ENCODE data around the gene BSND.

BSND gene

GRCh38 chr1:55052221-55053142 is 53.7 kb downstream of the BSND start:
- H2AFZ ChIP-seq (ENCODE audit: low read depth, low read length) = no peak overlapping the region
- peaks cover 5% of the 10 kb centered on the region for H3K27me3 ChIP-seq (ENCODE audit: insufficient read depth, low read length)
- H3K36me3 ChIP-seq (ENCODE audit: insufficient read depth, low read length) = no peaks in the 10 kb centered on the region
- no peak overlapping the region for H3K4me3 ChIP-seq (ENCODE audit: low read length)
- no peaks in the 10 kb centered on the region for H3K4me1 ChIP-seq (ENCODE audit: insufficient read depth, low read length)
- H3K9me3 ChIP-seq (ENCODE audit: low read length) = no peaks in the 10 kb centered on the region

- H2AFZ ChIP-seq (ENCODE audit: low read depth, low read length) = no peak overlapping the region
- no peaks in the 10 kb centered on the region for H3K4me1 ChIP-seq (ENCODE audit: insufficient read depth, low read length)
- no peak overlapping the region for H3K4me3 ChIP-seq (ENCODE audit: low read length)
- no peaks in the 10 kb centered on the region for H3K27me3 ChIP-seq (ENCODE audit: insufficient read depth, low read length)
- H3K9me3 ChIP-seq (ENCODE audit: low read length) = no peaks in the 10 kb centered on the region
- H3K36me3 ChIP-seq (ENCODE audit: insufficient read depth, low read length) = no peaks in the 10 kb centered on the region
Observed at GRCh38 chr1:55053265-55053954, 54.7 kb downstream of the BSND start.

- Histone ChIP-seq H3K4me1 (ENCODE audit: insufficient read depth, low read length) (no peaks in the 10 kb centered on the region), H3K4me3 (ENCODE audit: low read length) (no peak overlapping the region), H3K36me3 (ENCODE audit: insufficient read depth, low read length) (no peaks in the 10 kb centered on the region), H3K27me3 (ENCODE audit: insufficient read depth, low read length) (no peaks in the 10 kb centered on the region), H3K9me3 (ENCODE audit: low read length) (no peaks in the 10 kb centered on the region), H2AFZ (ENCODE audit: low read depth, low read length) (no peak overlapping the region)
Observed at GRCh38 chr1:55054396-55054795, 55.7 kb downstream of the BSND start.

- no peaks in the 10 kb centered on the region for H3K9me3 ChIP-seq (ENCODE audit: low read length)
- H2AFZ ChIP-seq (ENCODE audit: low read depth, low read length) = no peak overlapping the region
- no peaks in the 10 kb centered on the region for H3K36me3 ChIP-seq (ENCODE audit: insufficient read depth, low read length)
- H3K27me3 ChIP-seq (ENCODE audit: insufficient read depth, low read length) = no peaks in the 10 kb centered on the region
- no peaks in the 10 kb centered on the region for H3K4me1 ChIP-seq (ENCODE audit: insufficient read depth, low read length)
- no peak overlapping the region for H3K4me3 ChIP-seq (ENCODE audit: low read length)
Observed at GRCh38 chr1:55055084-55055882, 56.5 kb downstream of the BSND start.

- no peaks in the 10 kb centered on the region for H3K4me1 ChIP-seq (ENCODE audit: insufficient read depth, low read length)
- no peaks in the 10 kb centered on the region for H3K36me3 ChIP-seq (ENCODE audit: insufficient read depth, low read length)
- no peak overlapping the region for H3K4me3 ChIP-seq (ENCODE audit: low read length)
- H3K9me3 ChIP-seq (ENCODE audit: low read length) = no peaks in the 10 kb centered on the region
- H2AFZ ChIP-seq (ENCODE audit: low read depth, low read length) = no peak overlapping the region
- no peaks in the 10 kb centered on the region for H3K27me3 ChIP-seq (ENCODE audit: insufficient read depth, low read length)
Observed at GRCh38 chr1:55055951-55056631, 57.4 kb downstream of the BSND start.

GRCh38 chr1:55056632-55056992 is 57.9 kb downstream of the BSND start:
- Histone ChIP-seq H3K4me1 (ENCODE audit: insufficient read depth, low read length) (no peaks in the 10 kb centered on the region), H2AFZ (ENCODE audit: low read depth, low read length) (no peak overlapping the region)

GRCh38 chr1:55057270-55057955 is 58.7 kb downstream of the BSND start:
- Histone ChIP-seq H3K4me1 (ENCODE audit: insufficient read depth, low read length) (no peaks in the 10 kb centered on the region), H3K36me3 (ENCODE audit: insufficient read depth, low read length) (no peaks in the 10 kb centered on the region), H3K27me3 (ENCODE audit: insufficient read depth, low read length) (no peaks in the 10 kb centered on the region), H3K4me3 (ENCODE audit: low read length) (no peak overlapping the region), H3K9me3 (ENCODE audit: low read length) (no peaks in the 10 kb centered on the region), H2AFZ (ENCODE audit: low read depth, low read length) (no peak overlapping the region)

More at GRCh38 chr1:55056632-55056992, 57.9 kb downstream of the BSND start:
- Histone ChIP-seq H3K9me3 (ENCODE audit: low read length) (no peaks in the 10 kb centered on the region), H3K27me3 (ENCODE audit: insufficient read depth, low read length) (no peaks in the 10 kb centered on the region), H3K4me3 (ENCODE audit: low read length) (no peak overlapping the region), H3K36me3 (ENCODE audit: insufficient read depth, low read length) (no peaks in the 10 kb centered on the region)

GRCh38 chr1:55057956-55058298 is 59.2 kb downstream of the BSND start:
- no peak overlapping the region for H3K4me3 ChIP-seq (ENCODE audit: low read length)

GRCh38 chr1:55059302-55060132 is 60.8 kb downstream of the BSND start:
- Histone ChIP-seq H3K4me3 (ENCODE audit: low read length) (no peak overlapping the region), H3K36me3 (ENCODE audit: insufficient read depth, low read length) (no peaks in the 10 kb centered on the region), H3K27me3 (ENCODE audit: insufficient read depth, low read length) (no peaks in the 10 kb centered on the region), H3K4me1 (ENCODE audit: insufficient read depth, low read length) (no peaks in the 10 kb centered on the region), H2AFZ (ENCODE audit: low read depth, low read length) (no peak overlapping the region), H3K9me3 (ENCODE audit: low read length) (no peaks in the 10 kb centered on the region)

More at GRCh38 chr1:55057956-55058298, 59.2 kb downstream of the BSND start:
- Histone ChIP-seq H3K9me3 (ENCODE audit: low read length) (no peaks in the 10 kb centered on the region), H3K4me1 (ENCODE audit: insufficient read depth, low read length) (no peaks in the 10 kb centered on the region), H2AFZ (ENCODE audit: low read depth, low read length) (no peak overlapping the region), H3K36me3 (ENCODE audit: insufficient read depth, low read length) (no peaks in the 10 kb centered on the region), H3K27me3 (ENCODE audit: insufficient read depth, low read length) (no peaks in the 10 kb centered on the region)

GRCh38 chr1:55060133-55060999 is 61.6 kb downstream of the BSND start:
- no peaks in the 10 kb centered on the region for H3K36me3 ChIP-seq (ENCODE audit: insufficient read depth, low read length)
- H3K27me3 ChIP-seq (ENCODE audit: insufficient read depth, low read length) = no peaks in the 10 kb centered on the region
- no peaks in the 10 kb centered on the region for H3K4me1 ChIP-seq (ENCODE audit: insufficient read depth, low read length)
- H3K4me3 ChIP-seq (ENCODE audit: low read length) = no peak overlapping the region
- H2AFZ ChIP-seq (ENCODE audit: low read depth, low read length) = no peak overlapping the region
- no peaks in the 10 kb centered on the region for H3K9me3 ChIP-seq (ENCODE audit: low read length)
